Omental fat pad (tissue), 4 donors: ENCODE data around the gene ZBTB5. TPM values are rescaled to one million over a fixed set of nuclear protein-coding genes. Genes with fewer than 3 reads are reported as not detected.
A peak's percentile ranks its signal among the peaks of the same experiment; 100 is the strongest.

Experiments
- ATAC-seq: fragments of 150-250 bp; one replicate; pipeline ENCODE4 v1.9.1; 2016; ENCODE audit warnings: mild to moderate bottlenecking, moderate library complexity; ENCODE audit not compliant: low FRiP score
- DNase-seq: peaks from one replicate; pipeline ENCODE4 v3.0.0-alpha.2; 2019; ENCODE audit warnings: low spot score
- CTCF ChIP-seq, 3 donors: fragments of 450-650 bp; IDR thresholded peaks; one replicate each; pipeline ENCODE4 v1.5.1; 2016 to 2017; ENCODE audit warnings: antibody characterized with exemption in 3 of 3, mild to moderate bottlenecking in 3 of 3, moderate library complexity in 2 of 3
- total RNA-seq, 4 donors: library from RNA; depleted of rRNA; stranded (reverse); fragments of >200 nt; gene quantifications; one replicate each; pipeline ENCODE4 v1.1.0, GENCODE V29; 2016

ZBTB5 gene
- total RNA-seq, 4 donors from 2014 or later, result 7.4 to 8.7 (median 7.8) TPM

GRCh38 chr9:37438359-37438758, 26.9 kb downstream of the ZBTB5 start:
- ATAC-seq (no peak), DNase-seq (no peak)
- TF ChIP-seq CTCF (IDR thresholded peaks at IDR 0.05), result no peak

- TF ChIP-seq CTCF (IDR thresholded peaks at IDR 0.05), result no peak
- no peak for ATAC-seq
- DNase-seq, result no peak
Observed at GRCh38 chr9:37437621-37438020, 27.6 kb downstream of the ZBTB5 start.

GRCh38 chr9:37437010-37437409, 28.2 kb downstream of the ZBTB5 start:
- ATAC-seq (no peak), DNase-seq (no peak)
- no peak for TF ChIP-seq CTCF (IDR thresholded peaks at IDR 0.05)

GRCh38 chr9:37436540-37436939, 28.7 kb downstream of the ZBTB5 start:
- DNase-seq (no peak), ATAC-seq (no peak)
- no peak for TF ChIP-seq CTCF (IDR thresholded peaks at IDR 0.05)

GRCh38 chr9:37433867-37434371, 31.3 kb downstream of the ZBTB5 start:
- no peak for DNase-seq
- TF ChIP-seq CTCF (IDR thresholded peaks at IDR 0.05), result no peak
- ATAC-seq, result no peak

- DNase-seq (no peak), ATAC-seq (no peak)
- no peak for TF ChIP-seq CTCF (IDR thresholded peaks at IDR 0.05)
Observed at GRCh38 chr9:37432020-37432419, 33.2 kb downstream of the ZBTB5 start.

GRCh38 chr9:37430841-37431597, 34.2 kb downstream of the ZBTB5 start:
- DNase-seq, result no peak
- no peak for TF ChIP-seq CTCF (IDR thresholded peaks at IDR 0.05)
- peak; percentile 37 for ATAC-seq
